ENCODE measurements around the gene MIB2.

DNA sequence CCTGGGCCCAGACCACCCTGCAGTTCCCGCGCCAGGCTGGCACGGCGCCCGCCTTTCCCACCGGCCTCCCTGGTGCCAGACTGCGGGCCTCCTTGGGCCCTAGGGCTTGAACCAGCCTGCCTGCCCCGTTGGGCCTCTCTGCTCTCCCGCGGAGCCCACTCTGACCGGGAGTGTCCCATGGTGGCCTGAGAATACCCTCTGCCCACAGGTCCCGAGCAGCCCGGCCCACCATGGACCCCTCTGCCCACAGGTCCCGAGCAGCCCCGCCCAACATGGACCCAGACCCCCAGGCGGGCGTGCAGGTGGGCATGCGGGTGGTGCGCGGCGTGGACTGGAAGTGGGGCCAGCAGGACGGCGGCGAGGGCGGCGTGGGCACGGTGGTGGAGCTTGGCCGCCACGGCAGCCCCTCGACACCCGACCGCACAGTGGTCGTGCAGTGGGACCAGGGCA is 7.9 kb downstream of the MIB2 start:
- TF ChIP-seq, protein P1, sequence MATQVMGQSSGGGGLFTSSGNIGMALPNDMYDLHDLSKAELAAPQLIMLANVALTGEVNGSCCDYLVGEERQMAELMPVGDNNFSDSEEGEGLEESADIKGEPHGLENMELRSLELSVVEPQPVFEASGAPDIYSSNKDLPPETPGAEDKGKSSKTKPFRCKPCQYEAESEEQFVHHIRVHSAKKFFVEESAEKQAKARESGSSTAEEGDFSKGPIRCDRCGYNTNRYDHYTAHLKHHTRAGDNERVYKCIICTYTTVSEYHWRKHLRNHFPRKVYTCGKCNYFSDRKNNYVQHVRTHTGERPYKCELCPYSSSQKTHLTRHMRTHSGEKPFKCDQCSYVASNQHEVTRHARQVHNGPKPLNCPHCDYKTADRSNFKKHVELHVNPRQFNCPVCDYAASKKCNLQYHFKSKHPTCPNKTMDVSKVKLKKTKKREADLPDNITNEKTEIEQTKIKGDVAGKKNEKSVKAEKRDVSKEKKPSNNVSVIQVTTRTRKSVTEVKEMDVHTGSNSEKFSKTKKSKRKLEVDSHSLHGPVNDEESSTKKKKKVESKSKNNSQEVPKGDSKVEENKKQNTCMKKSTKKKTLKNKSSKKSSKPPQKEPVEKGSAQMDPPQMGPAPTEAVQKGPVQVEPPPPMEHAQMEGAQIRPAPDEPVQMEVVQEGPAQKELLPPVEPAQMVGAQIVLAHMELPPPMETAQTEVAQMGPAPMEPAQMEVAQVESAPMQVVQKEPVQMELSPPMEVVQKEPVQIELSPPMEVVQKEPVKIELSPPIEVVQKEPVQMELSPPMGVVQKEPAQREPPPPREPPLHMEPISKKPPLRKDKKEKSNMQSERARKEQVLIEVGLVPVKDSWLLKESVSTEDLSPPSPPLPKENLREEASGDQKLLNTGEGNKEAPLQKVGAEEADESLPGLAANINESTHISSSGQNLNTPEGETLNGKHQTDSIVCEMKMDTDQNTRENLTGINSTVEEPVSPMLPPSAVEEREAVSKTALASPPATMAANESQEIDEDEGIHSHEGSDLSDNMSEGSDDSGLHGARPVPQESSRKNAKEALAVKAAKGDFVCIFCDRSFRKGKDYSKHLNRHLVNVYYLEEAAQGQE (IDR thresholded peaks at IDR 0.05; ENCODE audit: insufficient replicate concordance, low read depth): no peak
- TF ChIP-seq, protein P2, sequence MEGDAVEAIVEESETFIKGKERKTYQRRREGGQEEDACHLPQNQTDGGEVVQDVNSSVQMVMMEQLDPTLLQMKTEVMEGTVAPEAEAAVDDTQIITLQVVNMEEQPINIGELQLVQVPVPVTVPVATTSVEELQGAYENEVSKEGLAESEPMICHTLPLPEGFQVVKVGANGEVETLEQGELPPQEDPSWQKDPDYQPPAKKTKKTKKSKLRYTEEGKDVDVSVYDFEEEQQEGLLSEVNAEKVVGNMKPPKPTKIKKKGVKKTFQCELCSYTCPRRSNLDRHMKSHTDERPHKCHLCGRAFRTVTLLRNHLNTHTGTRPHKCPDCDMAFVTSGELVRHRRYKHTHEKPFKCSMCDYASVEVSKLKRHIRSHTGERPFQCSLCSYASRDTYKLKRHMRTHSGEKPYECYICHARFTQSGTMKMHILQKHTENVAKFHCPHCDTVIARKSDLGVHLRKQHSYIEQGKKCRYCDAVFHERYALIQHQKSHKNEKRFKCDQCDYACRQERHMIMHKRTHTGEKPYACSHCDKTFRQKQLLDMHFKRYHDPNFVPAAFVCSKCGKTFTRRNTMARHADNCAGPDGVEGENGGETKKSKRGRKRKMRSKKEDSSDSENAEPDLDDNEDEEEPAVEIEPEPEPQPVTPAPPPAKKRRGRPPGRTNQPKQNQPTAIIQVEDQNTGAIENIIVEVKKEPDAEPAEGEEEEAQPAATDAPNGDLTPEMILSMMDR (IDR thresholded peaks at IDR 0.05; ENCODE audit: insufficient read depth, low read length): no peak
- TF ChIP-seq POLR2AphosphoS5 (IDR thresholded peaks at IDR 0.05; ENCODE audit: low read depth) (no peak), GABPA (IDR thresholded peaks at IDR 0.05; ENCODE audit: low read depth) (no peak)

All from HL-60 (cell line).